ENCODE measurements around the gene ABHD17A.
"Not testable (repeated sequence)": the region's sequence is repeated elsewhere in the genome, so short reads cannot be mapped to it uniquely, and the experiment has no call there.

ABHD17A gene

DNA sequence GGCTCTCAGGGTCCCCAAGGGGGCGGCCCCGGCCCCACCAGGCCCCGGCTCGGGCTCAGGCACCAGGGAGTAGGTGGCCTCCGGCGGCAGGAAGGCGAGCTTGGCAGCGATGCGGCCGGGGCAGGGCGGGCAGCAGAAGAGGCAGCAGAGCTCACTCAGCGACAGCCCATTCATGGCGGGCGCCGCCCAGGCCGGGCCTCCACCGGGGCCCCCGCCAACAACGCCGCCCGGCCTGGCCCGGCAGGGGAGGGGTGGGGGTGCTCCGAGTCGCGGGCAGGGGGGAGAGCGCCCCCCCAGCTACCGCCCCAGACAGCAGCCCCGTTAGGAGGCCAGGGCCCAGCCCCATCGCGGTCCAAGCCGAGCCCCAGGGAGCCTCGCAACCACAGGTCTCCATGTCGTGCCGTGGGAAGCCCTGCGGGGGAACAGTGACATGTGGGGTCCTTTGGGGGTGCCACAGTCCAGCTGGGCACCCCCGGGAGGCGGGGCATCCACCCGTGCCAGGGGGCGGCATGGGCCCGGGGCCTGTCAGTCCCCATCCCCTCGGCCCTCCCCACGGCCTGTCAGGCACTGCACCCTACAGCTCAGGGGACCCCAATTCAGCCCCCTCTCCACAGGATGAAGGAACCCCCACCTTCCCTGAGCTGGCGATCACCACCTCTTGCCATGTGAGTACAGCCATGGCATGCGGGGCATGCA lies 3.8 kb downstream of the ABHD17A start:
- DNase-seq (ENCODE audit: low read depth, low spot score): not testable (repeated sequence)

DNA sequence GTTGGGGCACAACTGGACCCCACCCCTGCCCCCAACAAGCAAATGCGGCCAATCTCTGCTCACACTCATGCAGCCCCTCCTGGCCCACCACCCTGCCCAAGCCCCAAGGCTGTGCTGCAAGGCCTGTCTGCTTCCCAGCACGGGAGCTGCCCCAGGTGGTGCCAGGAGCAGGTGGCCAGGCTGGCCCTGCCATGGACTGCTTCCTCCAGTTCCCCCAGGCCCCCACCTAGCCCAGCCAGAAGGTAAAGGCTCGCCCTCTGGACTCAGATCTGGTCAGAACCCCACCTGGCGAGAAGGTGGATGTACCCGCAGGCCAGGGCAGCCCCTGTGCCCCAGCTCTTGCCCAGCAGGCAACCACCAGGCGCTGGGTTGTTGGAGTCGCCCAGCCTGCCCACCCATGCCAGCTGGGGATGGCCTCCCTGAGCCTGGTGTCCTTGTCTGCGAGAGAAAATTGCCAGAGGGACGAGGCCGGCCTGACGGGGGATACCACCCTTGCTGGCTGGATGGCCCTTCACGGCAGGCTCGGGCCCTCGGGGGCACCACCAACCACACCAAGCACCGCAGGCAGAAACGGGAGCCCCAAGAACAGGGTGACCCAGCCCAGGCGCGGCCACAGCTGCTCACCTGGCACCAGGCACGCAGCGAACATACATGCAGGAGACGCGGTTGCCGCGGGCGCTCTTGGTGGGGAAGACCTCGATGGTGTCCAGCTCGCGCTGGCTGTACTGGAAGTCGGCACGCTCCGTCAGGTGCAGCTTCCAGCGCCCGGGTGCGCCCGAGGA lies 4.5 kb downstream of the ABHD17A start:
- DNase-seq (ENCODE audit: low read depth, low spot score): no peak

GRCh38 chr19:1879982-1880381 lies 5.3 kb downstream of the ABHD17A start:
- not testable (repeated sequence) for DNase-seq (ENCODE audit: low read depth, low spot score)

GRCh38 chr19:1878583-1878982 lies 6.7 kb downstream of the ABHD17A start:
- not testable (repeated sequence) for DNase-seq (ENCODE audit: low read depth, low spot score)

DNA sequence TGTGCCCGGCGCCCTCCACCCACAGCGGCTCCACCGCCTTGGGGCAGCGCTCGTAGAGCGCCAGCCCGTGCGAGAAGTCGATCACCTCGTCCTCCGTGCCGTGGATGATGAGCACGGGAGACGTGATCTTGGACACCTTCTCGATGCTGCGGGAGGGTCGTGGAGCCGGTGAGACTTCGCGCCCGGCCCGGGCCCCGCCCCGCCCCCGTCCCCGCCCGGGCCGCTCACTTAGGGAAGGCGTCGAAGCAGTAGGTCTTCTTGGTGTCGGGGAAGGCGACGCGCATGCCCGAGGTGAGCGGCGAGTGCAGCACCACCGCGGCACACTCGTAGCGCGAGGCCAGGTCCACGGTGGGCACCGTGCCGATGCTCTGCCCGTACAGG lies 8.0 kb downstream of the ABHD17A start:
- not testable (repeated sequence) for DNase-seq (ENCODE audit: low read depth, low spot score)

DNA sequence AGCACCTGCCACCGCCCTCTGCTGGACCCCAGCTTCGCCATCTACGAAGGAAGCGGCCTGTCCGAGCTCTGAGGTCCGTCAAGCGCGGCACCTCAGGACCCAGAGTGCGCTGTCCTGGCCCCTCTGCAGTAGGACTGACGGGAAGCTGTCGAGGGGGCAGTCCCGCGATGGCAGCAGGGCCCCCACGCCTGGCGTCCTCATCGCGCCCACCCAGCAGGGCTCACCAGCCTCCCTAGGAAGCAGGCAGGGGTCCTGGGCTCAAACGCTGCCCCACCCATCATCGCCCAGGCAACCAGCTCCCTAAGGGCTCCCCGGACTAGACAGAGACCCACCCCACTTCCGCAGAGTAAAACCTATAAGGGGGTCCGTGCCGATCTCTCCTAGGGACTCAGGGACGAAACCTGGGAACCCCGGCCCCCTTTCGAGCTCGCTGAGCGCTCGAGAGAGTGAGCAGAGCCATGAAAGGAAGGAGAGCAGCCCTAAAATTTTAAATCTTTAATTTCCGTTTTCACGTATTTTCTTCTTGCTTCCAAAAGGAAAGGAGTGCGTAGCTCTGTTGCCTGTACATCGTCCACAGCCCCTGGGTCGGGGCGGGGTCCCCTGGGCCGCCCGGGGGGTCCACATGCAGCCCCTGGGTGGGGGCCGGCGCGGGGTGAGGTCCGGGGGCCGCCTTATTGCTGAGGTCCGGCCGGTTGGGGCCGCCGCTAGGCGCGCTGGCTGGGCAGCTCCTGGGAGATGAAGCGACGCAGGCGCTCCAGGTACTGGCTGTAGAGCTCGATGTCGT lies 8.6 kb downstream of the ABHD17A start:
- not testable (repeated sequence) for DNase-seq (ENCODE audit: low read depth, low spot score)

DNA sequence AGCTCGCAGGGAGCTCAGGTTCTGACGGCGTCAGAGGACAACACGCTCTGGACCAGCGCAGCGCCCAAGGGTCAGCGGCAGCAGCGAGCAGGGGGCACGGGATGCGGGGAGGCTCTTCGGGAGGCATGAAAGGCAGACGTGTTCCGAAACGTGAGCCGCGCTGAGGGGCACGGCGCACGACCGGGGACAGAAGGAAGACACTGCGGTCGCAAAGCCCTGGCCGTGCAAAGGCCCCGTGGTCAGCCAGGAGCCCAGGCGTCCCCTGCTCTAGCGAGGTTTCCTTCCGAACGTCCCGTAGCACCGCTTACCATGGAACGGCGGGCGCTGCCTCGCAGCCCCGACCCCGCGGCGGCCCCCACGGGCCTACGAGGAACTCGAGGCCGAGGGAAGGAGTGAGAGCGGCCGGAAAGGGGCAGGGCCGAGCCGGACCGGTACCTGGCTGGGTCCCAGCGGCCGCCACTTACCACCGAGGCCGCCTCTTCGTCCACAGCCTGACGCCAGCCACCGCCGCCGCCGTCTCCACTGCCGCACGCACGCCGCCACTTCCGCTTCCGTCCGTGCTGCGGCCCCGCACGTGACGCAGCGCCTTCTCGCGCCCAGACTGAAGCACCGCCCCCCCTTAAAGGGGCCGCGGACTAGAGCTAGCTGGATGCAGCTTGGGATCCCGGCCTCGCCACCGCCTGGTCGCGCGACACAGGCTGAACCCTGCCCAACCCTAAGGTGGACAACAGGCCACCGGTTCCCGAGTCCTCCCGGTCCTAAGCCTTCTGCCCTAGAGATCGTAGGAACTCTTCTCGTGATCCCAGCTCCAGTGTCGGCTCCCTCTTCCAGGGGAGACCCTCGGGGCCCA lies 9.4 kb downstream of the ABHD17A start:
- DNase-seq (ENCODE audit: low read depth, low spot score): no peak

GRCh38 chr19:1875265-1875645 lies 10.0 kb downstream of the ABHD17A start:
- not testable (repeated sequence) for DNase-seq (ENCODE audit: low read depth, low spot score)

GRCh38 chr19:1874554-1875185 lies 10.6 kb downstream of the ABHD17A start:
- no peak for DNase-seq (ENCODE audit: low read depth, low spot score)

GRCh38 chr19:1873524-1874473 lies 11.5 kb downstream of the ABHD17A start:
- DNase-seq (ENCODE audit: low read depth, low spot score): no peak

DNA sequence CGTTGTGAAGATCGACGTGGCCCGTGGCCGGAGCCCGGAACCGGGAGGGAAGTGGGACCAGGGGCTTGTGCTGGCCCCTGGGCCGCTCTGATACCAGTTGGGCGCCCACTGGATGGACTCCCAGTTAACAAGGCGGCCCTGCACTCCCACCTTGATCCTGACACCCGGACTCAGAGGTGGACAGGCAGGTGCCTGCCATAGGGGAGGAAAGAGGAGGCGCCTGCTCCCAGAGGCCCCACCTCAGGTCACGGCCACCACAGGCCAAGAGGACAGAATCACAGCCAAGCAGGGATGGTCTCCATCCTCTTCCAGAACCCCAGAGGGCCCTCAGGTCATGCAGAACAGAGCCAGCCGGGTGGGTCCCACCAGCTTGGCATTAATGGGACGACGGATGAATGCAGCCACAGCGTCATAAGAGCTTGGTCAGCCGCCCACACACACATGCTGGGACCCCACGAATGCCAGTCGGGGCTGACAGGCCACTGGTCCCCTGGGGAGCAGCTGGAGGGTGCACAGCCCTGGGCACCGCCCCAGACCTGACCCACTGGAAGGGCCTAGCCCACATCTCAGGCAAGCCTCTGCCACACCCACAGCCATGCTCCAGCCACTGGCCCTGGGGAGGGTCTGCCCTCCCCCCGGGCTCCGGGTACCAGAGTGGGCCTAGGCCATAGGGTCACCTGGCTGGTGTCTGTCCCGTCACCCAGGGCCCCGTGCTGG lies 12.3 kb downstream of the ABHD17A start:
- no peak for DNase-seq (ENCODE audit: low read depth, low spot score)

- DNase-seq (ENCODE audit: low read depth, low spot score): no peak
These were observed 13.7 kb downstream of the ABHD17A start for GRCh38 chr19:1871630-1872029.

GRCh38 chr19:1871140-1871597 lies 14.1 kb downstream of the ABHD17A start:
- no peak for DNase-seq (ENCODE audit: low read depth, low spot score)

DNA sequence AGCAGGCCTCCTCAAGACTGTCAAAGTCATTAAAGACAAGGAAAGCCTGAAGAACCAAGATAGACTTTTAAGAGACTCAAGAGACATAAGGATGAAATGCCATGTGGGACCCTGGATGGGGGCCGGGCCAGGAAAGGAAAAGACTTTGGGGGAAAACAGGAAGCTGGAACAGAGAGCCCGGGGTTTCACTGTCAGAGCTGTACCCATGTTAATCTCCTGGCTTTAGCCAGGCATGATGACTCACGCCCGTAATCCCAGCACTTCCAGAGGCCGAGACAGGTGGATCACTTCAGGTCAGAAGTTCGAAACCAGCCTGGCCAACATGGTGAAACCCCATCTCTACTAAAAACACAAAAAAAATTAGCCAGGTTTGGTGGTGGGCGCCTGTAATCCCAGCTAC lies 16.3 kb downstream of the ABHD17A start:
- no peak for DNase-seq (ENCODE audit: low read depth, low spot score)

DNA sequence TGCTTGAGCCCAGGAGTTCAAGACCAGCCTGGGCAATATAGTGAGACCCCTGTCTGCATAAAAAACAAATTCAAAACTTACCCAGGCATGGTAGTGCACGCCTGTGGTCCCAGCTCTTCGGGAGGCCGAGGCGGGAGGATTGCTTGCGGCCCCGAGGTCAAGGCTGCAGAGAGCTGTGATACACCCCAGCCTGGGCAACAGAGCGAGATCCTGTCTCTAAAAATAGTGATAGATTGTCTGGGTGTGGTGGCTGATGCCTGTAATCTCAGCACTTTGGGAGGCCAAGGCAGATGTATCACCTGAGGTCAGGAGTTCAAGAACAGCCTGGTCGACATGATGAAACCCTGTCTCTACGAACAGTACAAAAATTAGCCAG lies 18.0 kb downstream of the ABHD17A start:
- no peak for DNase-seq (ENCODE audit: low read depth, low spot score)

DNA sequence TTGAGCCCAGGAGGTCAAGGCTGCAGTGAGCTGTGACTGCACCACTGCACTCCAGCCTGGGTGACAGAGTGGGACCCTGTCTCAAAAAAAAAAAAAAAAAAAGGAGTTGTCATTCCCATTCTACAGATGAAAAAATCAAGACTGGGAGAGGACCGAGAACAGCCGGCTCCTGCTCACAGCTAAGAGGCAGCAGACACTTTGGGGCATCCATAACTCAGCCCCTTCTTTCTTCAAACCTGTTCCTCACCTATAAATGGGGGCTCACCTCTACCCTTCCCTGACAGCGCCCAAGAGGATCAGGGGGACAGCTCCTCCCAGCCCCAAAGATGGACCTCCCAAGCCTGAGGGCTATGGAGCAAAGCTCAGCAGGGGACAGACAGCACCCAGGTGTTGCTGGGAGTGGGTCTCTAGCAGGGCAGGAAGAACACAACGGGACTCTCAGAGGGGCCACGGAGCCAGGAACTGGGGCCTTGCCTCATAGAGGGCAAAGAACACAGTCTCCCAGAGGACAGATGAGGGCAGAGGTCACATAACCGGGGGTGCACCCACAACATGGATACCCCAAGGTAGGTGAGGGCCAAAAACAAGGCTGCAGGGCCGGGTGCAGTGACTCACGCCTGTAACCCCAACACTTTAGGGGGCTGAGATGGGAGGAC lies 18.5 kb downstream of the ABHD17A start:
- DNase-seq (ENCODE audit: low read depth, low spot score): no peak

GRCh38 chr19:1865172-1866010 lies 19.9 kb downstream of the ABHD17A start:
- no peak for DNase-seq (ENCODE audit: low read depth, low spot score)
